RPMI8226 (cell line): Measurements from ENCODE around the gene IAH1.
"Not testable (repeated sequence)": the region's sequence is repeated elsewhere in the genome, so short reads cannot be mapped to it uniquely, and the experiment has no call there.

Experiments used
- DNase-seq: peaks from one replicate; pipeline ENCODE4 v3.0.0-alpha.2; 2015

The IAH1 gene

DNA sequence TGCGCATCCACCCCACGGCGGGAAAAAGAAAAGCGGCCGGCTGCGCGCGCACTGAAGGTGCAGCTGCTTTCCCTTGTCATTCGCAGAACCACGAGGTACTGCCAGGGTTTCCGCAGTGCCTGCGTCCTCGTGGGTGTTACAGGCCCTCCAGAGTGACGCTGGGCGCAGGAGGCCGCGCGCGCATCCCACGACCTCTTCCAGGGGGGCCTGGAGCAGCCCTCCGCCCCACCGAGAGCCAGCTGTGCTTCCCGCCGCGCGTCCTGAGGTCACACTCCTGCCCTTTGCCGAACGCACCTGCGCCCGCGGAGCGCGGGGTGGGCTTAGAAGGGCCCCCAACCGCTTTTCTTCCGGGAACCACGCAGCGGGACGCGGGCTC is 378 bp upstream of the IAH1 start:
- peak; percentile 17 for DNase-seq

DNA sequence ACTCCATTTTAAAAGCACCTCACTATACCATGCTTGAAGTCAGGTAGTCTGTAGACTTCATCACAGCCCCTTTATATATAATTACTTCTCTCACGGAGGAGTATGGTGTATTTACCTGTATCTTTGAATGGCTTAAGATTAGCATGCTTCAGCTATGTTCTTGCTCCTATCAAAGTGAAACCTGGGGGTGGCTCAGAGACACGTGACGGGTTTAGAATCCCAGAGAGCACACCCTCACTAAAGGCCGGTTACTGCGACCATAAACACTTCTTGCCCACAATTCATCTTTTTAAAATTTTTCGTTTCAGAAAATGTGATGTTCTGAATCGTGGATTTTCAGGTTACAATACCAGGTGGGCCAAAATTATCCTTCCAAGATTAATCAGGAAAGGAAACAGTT is 3.6 kb downstream of the IAH1 start:
- DNase-seq, result no peak

DNA sequence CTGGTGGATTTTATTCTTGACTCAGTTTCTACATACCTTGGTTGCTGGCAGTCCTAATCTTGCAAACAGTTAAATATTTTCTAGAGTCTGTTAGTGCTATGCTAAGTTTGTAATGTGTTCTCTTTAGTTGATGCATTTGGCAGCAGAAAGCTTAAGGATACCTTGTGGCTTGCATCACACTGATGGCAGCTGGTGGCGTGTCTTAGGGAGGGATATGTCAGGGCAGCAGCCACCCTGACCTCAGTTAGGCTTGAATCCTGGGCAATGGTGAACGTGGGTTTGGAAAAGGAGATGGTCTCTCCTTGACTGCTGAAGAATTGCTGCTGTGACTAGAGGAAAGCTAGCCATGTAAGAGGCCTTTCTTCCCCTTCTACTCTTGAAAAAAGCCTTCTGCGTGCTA is 4.2 kb downstream of the IAH1 start:
- DNase-seq, result no peak

DNA sequence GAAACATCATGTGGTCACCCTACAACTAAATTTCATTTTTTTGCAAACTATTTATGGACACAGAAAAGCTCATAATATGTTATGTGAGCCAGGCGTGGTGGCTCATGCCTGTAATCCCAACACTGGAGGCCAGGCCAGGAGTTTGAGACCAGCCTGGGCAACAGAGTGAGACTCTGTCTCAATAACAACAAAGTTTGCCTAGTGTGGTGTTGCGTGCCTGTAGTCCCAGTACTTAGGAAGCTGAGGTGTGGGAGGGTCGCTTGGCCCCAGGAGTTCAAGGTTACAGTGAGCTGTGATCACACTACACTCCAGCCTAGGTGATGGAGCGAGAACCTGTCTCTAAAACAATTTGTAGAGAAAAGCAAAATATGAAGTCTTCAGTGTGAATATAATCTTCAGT is 5.8 kb downstream of the IAH1 start:
- DNase-seq, result no peak

DNA sequence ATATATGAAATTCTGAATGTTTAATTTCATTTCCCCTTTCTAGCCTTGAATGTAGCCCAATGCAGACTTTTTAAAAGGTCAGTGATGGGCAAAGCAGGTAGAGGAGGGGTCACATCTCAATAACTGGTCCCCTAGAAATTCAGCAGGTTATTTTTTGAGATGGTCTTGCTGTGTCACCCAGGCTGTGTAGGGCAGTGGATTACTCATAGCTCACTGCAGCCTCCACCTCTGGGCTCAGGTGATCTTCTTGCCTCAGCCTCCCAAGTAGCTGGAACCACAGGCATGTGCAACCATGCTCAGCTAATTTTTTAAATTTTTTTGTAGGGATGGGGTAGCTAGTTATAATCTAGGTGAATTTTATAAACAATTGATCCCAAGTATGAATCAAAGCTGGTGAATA is 8.8 kb downstream of the IAH1 start:
- DNase-seq, result no peak

DNA sequence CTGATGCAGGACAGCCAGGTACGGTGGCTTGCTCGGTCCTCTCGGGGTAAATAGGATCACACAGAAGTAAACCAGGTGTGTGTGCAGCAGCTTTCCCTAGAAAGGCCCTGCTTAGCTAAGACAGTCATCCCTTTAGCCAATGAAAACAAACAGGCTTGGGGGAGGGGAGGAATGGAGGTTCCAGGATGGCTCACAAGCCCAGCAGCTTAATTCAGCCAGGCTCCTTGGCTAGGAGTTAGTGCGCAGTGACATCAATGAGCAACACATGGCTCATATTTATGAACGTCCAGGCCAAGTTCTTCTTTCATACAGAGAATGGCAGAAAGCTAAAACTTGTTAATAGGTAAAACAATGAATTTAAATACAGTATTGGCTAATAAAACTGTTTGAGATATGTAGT is 10.2 kb downstream of the IAH1 start:
- DNase-seq, result no peak

DNA sequence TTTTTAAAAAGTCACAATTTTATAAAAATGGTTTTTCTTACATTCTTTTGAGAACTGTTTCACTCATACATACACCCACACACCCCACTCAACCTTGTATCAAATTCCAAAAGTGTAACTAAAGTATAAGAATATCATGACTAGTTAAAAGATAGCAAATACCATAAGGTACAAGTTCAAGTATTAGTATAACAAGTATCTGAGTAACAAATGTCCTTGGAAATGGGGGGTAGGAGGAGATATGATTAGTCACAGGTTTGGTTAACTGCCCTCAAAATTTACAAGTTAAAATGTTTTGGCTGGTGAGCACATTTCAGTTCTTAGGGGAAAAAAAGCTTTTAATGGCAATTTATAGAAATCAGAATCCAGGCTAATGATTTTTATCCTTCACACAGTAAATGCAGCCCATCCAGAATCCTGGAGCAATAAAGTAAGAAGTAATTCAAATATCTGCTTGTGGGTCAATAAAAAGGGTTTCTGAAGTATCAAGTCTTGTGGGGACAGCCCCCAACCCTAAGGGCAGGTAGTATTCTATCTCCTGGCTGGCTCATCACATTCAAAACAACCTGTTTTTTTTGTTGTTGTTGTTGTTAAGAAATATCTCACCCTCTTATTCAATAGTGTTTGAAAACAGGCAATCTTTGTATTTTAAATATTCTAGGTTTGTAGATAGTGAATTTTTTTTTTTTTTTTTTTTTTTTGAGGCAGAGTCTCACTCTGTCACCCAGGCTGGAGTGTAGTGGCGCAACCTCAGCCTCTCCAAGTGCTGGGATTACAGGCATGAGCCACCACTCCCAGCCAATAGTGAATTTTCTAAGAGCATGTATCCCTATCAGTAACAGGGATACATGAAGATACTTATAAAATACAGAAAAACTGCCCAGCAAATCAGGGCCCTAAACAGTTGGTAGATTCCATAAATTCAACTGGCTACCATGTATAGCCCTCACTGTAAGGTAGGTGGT is 14.5 kb downstream of the IAH1 start:
- DNase-seq, result no peak

DNA sequence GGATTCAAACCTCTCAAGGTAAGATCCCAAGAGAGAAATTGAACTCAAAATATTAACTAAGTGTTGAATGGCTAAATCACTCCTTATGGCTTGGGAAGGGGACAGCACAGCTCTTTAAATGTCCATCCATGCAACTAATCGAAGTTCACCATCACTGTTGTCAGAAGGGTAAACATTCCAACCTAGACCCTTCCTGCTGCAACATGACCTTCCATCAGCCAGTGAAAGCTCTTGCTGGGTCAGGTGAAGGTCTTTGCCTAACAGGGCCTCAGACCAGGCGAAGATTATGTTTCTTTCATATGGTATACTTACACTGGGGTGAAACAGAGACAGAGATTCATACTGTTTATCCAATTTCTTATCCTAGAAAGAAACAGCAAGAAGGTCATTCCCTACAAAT is 16.4 kb downstream of the IAH1 start:
- no peak for DNase-seq

DNA sequence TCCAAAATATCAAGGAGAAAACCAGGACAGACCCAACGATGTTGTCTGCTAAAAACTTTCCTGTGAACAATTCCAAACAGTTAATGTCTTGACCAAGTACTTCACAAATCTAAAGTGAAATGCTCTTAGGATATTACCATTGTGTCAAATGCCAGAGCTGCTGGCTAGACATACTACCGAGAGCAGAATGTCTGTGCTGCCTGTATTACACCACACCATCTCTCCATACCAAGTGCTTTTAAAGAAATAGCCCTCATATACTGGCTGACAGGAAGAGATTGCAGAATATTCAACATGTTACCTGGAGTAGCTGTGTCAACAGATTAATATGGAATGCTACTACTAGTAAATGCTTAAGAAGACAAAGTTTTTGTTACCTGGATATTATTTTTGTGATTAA is 18.6 kb downstream of the IAH1 start:
- no peak for DNase-seq

DNA sequence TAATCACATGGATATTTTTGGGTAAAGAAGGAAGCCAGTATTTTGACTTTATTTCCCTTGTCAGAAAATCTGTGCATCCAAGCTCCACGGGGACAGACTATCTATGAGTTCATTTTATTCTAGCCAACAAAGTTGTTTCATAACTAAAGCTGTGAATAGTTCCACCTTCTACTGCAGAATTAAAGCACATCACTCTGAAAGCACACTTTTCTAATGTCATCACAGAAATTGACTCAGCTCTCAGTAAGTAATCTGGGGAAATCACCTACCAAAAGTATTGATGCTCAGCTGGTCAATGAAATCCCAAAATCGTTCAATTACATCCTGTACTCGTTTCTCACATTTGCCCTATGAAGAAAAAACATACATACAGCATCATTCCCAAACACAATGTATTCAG is 19.1 kb downstream of the IAH1 start:
- DNase-seq, result no peak

DNA sequence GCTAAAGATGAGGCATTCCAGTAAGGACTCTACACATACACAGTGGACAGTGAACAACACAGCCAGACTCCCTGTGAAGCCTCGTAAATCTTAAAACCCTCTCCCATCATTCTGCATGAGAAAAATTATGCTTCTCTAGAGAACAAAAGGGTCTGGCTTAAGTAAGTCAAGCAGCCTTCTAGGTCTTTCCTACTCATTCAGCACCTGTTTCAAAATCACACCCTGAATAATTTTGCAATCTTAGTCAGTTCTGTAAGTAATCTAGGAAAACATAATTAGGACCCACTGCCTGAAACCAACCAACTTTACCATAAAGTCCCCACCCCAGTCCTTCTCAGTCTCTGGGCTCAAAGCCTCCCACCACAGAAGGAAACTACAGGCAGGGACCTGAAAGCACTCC is 19.7 kb downstream of the IAH1 start:
- no peak for DNase-seq

DNA sequence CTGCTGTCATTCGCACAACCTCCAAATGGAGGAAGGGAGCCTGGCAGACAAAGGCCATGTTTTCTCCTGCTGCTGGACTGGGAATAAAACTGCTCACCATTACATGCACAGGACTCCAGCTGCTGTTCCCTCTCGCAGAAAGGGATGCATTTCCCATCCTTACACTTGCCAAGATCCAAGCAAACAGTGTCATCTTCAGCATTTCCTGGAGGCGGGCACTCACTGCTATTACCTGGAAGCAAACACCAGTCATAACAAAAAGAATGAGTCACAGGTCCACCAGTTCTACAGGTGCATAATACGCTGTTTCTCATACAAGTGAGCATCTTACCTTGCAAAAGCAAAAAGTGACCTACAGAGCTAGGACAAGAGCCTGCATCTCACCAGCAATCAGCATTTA is 22.7 kb downstream of the IAH1 start:
- DNase-seq, result no peak

DNA sequence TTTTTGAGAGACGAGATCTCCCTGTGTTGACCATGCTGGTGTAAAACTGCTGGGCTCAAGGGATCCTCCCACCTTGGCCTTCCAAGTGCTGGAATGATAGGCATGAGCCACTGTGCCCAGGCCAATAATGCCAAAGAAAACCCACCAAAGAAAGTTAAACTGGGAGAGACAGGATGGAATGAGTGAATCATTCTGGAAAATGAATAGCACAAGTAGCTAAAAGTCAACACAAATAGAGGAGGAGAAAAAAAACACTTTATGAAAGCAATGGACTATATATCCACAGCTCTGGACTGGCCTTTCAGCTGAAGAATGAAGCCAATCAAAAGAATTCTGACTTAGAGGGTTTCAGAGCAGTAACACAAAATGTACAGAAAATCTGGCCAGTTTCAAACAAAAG is 23.9 kb downstream of the IAH1 start:
- no peak for DNase-seq

DNA sequence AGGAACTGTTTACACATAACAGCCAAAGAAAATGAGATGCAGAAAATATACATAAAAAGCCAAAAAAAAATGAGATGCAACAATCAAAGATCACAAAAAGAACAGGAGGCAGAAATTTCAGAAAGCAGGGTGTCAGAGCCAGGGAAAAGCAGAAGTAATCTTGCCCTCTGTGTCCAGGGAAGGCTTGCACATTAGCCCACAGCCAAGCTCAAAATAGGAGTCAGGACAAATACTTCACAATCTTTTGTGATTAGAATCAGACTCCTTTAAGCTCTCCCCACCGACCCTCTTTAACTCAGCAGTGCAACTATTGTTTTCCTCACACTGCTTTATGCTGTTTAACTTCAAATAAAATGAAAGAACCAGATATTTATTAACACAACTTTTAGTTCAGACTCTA is 34.6 kb downstream of the IAH1 start:
- no peak for DNase-seq

DNA sequence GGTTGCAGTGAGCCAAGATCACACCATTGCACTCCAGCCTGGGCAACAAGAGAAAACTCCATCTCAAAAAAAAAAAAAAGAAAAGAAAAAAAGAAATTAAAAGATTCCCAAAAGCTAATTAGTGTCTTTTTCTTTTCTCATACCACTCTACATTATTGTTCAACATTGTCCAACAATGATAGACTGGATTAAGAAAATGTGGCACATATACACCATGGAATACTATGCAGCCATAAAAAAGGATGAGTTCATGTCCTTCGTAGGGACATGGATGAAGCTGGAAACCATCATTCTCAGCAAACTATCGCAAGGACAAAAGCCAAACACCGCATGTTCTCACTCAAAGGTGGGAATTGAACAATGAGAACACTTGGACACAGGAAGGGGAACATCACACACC is 39.6 kb downstream of the IAH1 start:
- not testable (repeated sequence) for DNase-seq

DNA sequence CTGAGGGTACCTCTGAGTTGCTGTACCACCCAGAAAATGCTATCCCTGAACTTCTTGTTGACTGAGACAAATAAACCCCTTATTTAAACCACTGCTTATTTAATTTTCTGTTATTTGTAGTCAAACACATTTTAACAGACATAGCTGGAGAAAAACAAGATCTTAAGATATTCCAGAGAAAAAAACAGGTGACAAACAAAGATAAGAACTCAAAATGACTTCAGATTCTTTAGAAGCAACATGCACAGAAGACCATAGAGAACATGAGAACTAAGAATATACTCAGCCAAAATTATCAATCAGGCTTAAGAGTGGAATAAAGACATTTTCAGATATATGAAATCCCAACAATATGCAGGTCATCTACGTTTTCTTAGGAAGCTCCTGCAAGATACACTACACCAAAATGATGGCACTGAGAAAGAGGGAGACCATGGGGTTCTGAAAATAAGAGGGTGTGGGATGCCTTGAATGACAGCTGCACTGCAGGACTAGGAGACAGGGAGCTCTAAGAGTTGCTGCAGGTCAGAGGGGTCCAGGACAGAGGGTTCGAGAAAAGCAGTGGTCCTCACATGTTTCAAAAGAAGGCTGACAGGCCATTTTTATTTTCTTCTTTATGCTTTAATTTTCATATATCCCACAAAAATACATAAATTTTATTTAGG is 42.9 kb downstream of the IAH1 start:
- no peak for DNase-seq

DNA sequence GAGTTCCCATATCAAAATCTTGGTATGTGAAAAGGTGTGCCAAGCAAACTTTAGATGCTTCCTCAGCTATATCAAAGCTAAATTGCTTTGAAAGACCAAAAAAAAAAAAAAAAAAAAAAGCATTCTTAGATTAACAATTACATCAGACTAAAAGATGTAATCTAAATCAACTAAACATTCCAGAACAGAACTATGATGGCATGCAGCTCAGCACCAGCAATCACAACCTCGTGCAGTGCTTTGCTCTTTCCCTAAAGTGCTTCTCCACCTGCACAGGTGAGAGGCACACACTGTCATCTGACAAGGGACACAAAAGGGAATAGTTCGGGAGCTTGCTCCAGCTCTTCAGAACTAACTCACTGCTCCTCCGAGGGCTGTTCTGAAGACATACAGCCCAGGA is 43.8 kb downstream of the IAH1 start:
- DNase-seq, result no peak

DNA sequence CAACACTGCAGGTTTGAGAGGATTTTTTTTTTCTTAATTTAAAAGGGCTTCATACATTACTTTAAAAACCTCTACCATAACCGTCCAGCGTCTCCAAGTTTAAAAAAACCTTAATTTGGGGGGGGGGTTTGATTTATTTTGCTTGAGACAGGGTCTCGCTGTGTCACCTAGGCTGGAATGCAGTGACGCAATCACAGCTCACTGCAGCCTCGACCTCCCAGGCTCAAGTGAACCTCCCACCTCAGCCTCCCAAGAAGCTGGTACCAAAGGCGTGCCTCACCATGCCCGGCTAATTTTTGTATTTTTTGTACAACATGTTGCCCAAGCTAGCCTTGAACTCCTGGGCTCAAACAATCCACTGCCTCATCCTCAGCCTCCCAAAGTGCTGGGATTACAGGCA is 44.4 kb downstream of the IAH1 start:
- no peak for DNase-seq

DNA sequence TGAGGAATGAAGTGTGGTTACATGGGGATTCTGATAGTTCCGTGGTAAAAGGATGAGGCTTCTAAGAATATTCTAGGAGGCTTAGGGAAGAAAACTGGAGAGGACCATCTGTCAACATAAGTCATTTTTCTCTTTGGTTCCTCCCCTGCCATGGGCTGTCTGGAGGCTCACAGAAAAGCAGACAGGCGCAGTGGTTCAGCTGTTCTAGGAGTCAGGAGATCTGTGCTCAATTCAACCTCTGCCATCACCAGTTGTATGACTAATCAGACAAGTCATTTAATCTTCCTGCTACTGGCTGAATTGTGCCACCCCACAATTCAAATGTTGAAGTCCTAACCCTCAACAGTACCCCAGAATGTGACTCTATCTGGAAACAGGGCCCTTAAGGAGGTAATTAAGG is 44.9 kb downstream of the IAH1 start:
- DNase-seq, result no peak

DNA sequence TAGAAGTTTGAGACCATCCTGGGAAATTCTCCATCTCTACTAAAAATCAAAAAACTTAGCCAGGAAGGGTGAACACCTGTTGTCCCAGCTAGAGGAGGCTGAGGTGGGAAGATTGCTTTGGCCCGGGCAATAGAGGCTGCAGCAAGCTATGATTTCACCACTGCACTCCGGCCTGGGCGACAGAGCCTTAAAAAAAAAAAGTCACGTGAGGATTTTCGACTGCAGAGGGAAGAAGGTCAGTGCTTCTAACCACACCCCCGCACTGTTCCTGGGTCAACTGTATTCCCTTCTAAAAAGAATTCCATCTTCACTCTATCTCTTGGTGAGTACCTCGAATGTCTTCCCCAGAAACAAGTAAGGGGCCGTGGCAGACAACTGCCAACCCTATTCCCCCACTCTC is 49.9 kb downstream of the IAH1 start:
- DNase-seq, result no peak

DNA sequence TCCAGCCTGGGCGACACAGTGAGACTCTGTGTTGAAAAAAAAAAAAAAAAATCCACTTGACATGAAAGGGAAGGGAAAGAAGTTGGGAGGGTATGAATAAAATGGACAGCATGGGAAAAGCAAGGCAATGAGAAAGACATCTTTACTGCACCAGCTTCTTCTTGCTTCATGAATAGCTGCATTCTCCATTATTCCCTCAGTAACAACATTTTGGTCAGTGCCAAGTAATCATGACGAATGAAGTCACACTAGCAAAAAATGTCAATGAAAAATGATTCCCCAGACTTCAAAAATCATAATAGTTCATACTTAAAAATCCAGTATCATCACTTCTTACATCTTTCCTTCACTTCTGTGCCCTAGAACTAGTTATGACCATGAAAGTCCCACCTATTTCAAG is 50.9 kb downstream of the IAH1 start:
- DNase-seq, result no peak

DNA sequence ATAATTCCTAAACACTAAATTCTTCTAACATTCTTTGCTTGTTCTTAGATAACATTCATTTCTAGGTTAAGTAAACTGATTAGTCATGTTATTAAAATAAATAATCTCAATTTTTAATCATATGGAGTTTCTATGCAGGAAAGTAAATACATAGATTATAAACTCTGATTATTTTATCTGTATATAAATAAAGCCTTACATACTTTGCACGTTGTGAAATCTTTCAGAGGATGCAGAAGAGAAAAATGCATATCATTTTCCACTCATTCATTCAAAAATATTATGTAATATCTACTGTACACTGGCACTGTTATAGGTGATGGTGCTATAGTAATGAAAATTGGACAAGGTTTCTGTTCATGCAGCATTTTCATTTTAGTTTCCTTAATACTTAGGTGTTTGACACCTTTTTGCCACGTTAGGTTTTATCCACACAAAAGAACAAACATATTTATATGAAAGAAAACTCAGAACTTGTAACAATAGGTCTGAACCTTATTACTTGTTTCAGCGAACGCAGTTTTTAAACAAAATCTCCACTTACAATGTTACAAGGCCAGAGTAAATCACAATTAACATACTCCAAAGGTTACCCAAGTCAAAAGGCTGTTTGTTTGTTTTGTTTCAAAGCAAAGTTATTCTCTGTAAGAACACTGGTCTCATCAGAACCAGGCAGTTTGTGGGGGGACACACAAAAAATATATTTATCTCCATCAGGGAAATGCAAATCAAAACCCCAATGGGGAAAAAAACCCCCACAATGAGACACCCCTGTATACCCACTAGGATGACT is 53.8 kb downstream of the IAH1 start:
- no peak for DNase-seq

DNA sequence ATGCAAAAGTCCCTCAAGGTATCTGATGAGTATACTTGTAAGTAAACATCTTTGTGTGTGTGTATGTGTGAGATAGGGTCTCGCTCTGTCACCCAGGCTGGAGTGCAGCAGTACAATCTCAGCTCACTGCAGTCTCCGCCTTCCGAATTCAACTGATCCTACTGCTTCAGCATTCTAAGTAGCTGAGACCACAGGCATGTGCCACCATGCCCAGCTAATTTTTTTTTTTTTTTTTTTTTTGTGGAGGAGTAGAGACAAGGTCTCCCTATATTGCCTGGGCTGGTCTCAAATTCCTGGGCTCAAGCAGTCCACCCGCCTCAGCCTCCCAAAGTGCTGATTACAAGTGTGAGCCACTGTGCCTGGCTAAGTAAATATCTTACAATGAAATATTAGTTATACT is 58.1 kb downstream of the IAH1 start:
- no peak for DNase-seq

DNA sequence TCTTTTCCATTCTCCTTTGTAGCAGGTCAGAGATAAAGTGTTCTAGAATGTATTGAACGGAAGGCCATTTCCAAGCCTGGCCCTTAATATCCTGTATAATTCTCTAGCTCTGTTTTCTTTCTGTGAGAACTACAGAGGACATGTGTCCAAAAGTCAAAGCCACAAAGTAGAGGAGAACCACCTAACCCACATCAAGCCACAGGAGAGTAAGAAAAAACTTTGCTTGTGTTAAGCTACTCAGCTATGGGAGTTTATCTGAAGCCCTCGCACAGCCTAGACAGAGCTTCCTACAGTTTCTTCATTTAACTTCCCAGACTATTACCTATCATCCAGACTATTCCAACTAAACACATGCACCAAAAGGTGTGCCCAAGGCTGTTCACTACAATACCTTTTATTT is 59.3 kb downstream of the IAH1 start:
- no peak for DNase-seq
